CMK (cell line): ENCODE measurements around the gene ITGA3.

Experiments
- DNase-seq: peaks from one replicate; pipeline ENCODE4 v3.0.0-alpha.2; 2010; ENCODE audit warnings: low read depth

The ITGA3 gene

DNA sequence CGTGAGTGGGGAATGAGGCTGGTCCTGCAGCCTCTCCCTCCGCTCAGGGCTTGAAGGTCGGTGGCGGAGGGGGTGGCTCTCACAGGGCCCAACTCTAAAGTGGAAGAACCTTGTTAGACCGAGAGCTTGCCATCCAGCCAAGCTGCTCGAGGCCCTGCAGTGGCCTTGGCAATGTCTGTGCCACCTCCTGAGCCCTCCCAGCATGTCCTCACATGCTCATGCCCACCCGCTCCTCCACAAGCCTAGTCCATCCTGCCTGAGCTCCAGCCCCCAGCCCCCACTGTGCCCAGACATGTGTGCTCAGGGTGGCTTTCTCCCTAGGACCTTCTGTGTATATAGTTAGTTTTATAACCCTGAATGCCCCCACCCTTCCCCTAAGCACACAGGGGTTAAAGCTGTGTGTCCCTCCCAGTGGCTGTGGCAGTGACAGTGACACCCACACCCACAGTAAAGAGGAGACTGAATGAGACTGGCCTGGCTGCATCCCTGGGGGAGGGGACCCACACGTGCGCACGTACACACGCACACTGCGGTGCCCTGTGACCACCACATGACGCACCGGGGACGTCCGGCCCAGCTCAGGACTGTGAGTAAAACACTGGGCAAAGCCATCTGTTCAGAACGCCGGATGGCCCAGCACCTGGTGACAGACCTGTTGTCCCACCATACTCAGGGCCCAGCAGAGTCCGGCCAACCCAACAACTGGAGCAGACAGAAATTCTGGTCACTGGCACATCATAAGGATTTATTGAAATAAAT, 54.9 kb downstream of the ITGA3 start:
- DNase-seq = no peak

DNA sequence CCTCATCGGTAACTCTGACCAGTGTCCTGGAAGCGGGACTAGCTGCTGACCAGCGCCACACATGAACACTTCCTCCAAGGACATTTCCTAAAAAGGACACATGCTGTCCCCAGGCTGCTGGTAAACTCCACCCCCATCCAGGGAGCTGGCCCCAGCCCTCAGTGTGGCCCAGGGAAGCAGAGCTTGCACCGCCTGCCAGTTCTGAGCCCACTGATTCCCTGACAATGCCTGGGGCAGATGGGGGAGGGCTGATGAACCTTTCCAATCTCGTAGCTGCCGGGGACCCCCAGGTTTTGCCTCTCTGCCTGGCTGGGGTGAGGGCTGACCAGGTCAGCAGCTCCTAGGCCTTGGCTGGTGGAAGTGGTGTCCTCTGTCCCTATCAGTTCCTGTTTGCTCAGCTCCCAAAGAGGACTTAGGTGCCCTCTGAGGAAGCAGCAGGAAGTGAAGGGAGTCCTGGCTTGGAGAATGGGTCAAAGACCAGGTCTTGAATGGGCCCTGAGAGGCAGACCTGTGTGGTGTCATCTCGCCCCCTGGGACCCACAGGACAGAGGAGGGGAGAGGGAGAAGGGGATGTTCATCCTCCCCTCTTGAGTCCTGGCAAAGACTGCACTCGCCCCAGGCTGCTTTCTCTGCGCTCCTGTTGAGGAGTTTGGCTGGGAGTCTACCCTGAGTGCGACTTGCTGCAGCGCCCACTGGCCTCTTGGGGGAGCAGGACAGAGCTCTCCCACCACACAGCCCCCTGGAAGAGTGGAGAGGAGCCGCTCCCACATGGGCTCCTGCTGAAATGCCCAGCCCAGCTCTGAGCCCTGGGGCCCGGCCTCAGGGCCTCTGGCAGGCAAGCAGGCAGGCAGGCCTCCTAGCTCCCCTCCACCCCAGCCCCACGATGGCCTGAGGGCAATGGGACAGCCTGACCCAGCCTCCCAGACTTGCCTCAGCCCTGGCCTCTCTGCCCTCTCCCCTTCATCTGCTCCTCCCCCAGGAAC, 56.1 kb downstream of the ITGA3 start:
- DNase-seq = no peak

GRCh38 chr17:50112694-50113093, 56.8 kb downstream of the ITGA3 start:
- no peak for DNase-seq

DNA sequence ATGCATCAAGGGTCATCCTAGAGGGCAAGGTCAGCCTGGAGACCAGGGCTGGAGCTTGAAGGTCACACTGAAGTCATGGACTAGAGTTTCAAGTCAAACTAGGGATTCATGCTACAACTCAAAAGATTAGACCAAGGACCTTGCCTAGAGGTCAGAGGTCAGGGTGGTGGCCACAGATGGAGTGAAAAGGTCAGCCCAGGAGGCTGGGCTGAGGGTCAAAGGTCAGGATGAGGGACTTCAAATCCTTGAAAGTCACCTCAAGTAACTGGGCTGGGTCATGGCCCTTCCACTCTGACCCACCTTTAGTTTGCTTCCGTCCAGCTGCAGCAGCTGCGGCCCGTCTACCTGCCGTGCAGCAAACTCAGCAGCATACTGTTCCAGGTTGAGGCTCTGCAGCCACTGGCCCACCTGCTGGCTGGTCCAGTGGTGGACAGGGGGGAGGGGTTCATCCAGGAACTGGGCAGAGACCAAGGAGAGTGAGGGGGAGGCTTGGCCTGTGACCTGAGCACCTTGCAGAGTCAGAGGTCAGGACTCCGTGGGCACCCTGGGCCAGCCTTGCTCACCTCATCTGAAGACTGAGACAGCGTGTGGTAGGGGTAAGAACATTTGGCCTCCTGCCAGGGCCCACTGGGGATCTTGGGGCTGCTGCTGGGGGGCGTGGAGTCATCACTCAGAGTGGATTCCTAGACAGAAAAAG, 57.9 kb downstream of the ITGA3 start:
- DNase-seq = no peak

DNA sequence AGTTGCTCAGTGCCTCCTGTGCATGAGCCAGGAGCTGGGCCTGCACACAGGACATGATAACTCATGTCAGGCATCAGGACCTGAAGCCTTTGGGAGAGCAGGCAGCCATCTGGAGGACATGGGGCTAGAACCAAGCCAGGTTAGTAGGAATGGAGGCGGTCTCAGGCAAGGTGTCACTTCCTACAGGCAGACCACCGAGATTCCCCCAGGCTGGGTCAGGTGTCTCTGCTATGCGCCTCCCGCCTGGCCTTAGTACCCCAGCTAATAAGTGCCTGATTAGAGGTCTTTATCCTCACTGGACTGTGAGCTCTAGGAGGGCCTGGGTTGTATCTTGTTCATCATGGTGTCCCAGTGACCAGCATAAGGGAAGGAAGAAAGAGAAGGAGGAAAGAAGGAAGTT, 58.5 kb downstream of the ITGA3 start:
- no peak for DNase-seq

DNA sequence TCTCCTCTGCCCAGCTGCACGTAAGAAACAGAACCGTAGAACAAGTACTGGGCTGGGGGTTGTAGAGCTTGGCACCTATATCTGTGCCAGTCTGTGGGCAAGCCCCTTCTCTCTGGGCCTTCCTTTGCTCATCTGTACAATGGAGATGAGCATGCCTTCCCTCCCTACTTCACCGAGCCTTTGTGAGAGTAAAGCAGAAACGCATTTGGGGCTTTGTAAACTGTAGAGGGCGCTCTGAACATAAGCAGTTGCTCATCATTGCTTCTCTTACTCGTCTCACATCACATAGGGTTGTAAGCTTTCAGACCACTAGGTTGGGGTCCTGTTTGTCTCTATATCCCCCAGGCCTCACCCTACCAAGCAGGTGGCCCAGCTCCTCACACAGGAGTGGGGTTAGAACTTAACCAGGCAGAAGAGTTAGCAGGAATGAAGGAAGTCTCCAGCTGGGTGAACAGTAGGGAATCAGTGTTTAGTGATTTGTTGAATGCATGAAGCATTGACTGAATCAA, 59.0 kb downstream of the ITGA3 start:
- no peak for DNase-seq

GRCh38 chr17:50115756-50116155, 59.8 kb downstream of the ITGA3 start:
- DNase-seq = no peak

DNA sequence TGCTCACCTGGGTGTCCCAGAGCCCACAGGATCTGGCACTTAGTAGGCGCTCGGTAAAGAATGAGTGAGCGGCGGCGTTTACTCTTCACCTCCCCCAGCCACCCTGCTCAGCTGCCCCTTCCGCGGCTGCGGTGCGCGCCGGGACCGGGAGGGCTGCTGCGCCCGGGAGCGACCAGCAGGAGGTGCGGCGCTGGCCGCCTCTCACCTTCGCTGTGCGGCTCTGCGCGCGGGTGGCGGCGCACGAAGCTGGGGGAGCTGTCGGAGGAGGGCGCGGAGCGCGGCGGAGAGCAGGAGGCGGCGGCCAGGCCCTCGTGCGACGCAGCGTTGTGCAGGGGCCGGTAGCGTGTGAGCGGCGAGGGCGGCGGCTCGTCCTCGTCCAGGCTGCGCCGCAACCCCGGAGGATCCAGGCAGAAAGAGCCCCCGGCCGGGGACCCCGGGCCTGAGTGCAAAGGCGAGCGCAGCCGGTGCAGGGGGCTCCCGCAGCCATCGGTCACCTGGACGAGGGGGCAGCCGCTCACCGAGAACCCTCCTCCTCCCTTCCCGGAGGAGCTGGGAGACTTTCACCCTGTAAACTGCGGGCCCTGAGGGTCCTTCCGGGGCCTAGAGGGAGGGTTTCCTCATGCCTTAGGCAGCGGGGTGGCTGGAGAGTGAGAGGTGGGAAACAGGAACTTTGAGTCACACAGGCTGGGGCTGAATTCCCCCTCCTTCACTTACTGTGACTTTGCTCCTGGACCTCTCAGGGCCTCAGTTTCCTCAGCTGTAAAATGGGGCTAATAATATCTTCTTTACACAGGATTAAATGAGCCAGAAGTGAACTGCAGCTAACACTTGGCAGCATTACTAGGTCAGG, 61.5 kb downstream of the ITGA3 start:
- no peak for DNase-seq

- no peak for DNase-seq
Measured at GRCh38 chr17:50118076-50118827, 62.3 kb downstream of the ITGA3 start.

DNA sequence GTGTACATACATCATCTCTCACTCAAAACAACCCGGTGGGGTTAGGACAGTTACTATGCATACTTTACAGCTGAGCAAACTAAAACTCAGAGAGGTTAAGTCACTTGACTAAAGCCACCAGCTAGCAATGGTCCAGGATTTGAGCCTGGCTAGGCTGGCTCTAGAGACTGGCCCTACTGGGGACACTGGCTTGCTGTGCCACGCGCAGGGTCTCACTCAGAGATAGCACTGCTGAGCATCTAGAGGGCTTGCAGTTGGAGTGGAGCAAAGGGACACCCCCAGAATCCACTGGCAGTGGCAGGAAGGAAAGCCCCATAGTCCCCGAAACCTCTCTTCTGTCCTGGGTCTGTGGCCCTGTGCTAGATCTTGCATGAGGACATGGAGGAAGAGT, 62.9 kb downstream of the ITGA3 start:
- DNase-seq = no peak

GRCh38 chr17:50120475-50121253, 64.8 kb downstream of the ITGA3 start:
- no peak for DNase-seq

DNA sequence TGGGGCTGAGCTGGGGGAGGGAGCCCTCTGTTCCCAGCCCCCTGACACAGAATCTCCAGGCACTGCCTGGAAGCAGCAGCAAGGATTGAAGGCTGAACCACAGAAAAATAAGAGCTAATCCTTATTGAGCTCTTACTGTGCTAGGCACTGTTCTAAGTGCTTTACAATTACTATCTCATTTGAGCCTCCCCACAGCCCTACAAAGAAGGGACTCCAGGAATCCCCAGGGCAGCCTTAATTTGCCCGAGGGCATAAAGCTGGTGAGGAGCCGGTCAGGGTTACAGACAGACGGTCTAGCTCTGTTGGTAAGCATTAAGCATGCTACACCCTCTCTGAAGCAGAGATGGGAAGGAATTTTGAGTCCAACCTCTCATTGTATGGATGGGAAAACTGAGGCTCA, 67.0 kb downstream of the ITGA3 start:
- no peak for DNase-seq

GRCh38 chr17:50123649-50124349, 67.9 kb downstream of the ITGA3 start:
- no peak for DNase-seq

DNA sequence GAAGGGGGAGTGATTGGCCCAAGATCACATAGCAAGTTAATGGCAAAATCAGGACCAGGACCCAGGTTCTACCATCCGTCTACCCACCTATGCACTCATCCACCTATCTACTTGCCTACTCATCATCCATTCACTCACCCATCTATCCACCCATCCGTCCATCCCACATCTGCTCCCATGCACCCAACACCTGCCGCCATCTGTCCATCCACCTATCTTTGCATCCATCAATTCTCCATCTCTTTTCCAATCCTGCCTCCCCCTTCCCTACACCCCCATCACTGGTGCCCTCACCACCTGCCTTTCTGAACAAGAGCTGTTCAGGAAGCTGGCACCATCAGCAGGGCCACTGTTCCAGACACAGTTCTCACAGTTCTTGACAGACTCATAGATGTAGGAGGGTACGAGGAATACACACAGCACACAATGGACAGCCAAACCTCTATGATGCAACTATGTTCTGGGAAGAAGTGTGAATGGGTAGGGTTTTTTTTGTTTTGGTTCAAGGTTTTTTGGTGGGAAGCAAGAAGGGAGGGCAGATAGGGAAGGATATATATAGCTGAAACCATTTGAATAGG, 69.6 kb downstream of the ITGA3 start:
- DNase-seq = no peak

DNA sequence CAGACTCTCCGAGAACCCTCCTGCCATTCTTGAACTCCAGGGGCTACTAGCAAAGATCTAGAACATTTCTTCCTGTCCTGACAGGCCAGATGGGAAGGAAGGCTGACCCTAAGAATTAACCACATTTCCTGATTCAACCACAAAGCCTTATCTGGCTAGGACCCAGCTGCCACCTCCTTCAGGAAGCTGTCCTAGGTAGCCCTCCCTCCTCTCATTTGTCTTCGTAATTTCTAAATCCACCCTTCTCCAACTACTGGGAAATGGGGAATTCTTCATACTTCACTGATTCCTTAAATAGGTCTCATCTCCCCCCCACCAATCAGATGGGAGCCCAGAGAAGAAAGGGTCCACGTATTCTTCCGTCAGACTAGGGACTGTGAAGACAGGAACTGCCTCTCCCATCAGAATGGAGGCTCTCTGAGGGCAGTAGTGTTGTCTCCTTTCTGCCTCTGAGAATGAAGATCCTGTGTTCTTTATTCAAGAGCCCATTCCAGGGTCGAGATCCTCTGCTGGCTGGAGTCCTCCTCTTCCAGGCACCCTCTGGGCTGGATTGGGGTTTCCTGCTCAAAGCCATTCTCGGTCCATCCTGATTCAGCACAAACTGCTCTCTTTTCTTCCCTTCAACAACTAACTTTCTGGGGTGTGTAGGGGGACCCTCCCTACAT, 71.9 kb downstream of the ITGA3 start:
- DNase-seq = no peak

DNA sequence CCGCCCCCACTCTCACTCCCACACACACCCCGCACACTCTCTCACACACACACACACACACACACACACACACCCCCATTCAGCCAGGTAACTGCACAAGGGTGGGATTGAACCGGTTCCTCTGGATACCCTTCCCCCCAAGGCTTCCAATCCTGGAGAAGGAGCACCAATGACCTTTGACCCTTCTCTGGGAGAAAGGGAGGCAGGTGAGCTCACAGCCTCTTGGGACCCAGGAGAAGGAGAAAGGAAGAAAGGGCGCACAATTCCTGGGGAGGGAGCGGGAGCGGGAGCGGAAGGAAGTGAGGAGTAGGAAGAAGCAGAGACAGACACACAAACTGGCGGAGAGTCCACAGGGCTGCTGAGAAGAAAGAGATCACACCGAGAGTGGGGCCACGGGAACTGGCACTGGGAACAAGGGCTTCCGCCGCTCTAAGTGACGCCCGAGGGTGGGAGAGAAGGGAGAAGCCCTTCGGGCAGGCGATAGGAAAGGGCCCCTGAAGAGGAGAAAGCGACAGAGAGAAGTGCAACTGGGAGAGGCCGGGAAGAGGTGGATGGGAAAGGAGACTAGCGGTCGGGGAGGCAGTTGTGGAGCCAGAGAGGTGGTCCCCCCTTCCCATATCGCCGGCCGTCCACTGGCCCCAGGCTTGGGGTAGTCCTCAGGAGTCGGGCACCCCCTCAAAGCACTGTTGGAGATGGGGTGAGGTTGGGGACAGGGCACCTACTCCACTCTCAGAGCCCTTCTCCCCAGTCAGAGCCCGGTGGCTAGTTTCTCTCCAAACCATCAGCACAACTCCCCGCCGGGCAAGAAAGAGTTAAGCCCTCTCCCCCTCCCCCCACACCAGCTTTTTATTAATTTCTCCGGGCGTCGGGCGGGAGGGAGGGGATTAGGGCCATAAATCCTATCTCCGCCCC, 72.8 kb downstream of the ITGA3 start:
- DNase-seq = no peak

DNA sequence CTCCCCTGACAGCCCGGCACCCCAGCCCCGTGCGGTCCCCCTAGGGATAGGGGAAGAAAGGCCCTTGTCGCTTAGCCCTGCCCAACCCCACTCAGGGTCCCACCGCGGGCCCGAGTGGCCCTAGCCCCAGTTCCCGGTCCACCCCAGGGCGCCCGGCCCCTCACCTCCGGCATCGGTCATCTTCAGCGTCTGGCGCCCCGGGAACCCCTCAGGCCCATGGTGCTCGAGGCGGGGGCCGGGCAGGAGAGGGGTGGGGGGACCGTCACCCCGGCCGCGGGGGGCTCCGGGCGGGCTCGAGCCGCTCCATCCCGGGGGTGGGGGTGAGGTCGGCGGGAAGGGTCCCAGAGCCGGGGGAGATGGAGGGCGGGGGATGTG, 73.4 kb downstream of the ITGA3 start:
- DNase-seq = no peak
